ENCODE measurements around the gene ZNF678. TPM values are rescaled to one million over a fixed set of nuclear protein-coding genes. Genes with fewer than 3 reads are reported as not detected.

ZNF678 gene
- 10.5 and 11.4 TPM in 2 replicates for total RNA-seq

GRCh38 chr1:227563324-227564201 is at the start of gene ZNF678:
Gene ZNF678, plus strand, starts transcription at chr1:227563556. Its CDS starts 87,436 bp downstream, at chr1:227650992.

Other genes with a start within 250 kb of the ZNF678 start
- 82.9 and 98.4 TPM in 2 replicates for gene CDC42BPA, start 245.1 kb upstream of the ZNF678 start, total RNA-seq
- gene JMJD4, start 171.7 kb downstream of the ZNF678 start, total RNA-seq, result 29.0 and 31.6 TPM in 2 replicates
- 40.2 and 45.5 TPM in 2 replicates for gene SNAP47, start 171.9 kb downstream of the ZNF678 start, total RNA-seq